Measurements from ENCODE around the gene SLC27A4. TPM values are rescaled to one million over a fixed set of nuclear protein-coding genes. Genes with fewer than 3 reads are reported as not detected.
A peak's percentile ranks its signal among the peaks of the same experiment; 100 is the strongest.

SLC27A4 gene
- total and polyA plus RNA-seq, 2 of the 13 experiments (the other 11 are each of a cell fraction or from before 2014, with no cell fraction given) = 10.6 to 18.8 TPM

DNA sequence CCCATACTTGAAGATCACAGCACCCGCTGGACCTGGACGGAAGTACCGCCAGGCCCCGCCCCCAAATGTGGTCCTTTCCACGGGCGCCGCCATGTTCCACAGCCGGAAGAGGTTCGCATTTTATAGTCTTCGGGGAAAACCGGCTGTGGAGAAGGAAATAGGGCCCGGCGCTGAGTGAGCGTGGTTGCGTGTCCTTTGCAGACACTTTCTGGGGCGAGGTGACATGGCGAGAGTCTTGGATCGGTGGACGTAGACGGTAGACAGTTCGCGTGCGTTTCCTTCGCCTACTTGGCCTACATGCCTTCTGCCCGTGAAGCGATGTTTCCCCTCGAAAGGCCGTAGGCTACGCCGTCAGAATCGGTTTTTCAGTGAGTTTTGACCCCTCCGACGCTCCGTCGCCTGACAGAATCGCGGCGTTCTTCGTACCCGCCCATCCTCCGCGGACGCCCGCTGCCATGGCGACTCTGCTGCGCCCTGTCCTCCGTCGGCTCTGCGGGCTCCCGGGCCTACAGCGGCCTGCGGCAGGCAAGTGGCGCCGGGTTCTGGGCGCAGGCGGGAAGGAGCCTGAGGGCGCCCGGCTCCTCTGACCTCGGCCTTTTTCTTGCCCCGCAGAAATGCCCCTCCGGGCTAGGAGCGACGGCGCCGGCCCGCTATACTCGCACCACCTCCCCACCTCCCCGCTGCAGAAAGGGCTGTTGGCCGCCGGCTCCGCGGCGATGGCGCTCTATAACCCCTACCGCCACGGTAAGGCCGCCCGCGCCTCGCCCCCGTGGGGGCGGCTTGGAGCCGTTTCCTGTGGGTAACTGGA lies 17.7 kb upstream of the SLC27A4 start, which contains the start of the genes COQ4 and TRUB2 (continued):
- TF ChIP-seq SRSF9 (IDR thresholded peaks at IDR 0.05; ENCODE audit: borderline replicate concordance, insufficient read depth, low read depth, low read length, poor library complexity, severe bottlenecking) (no peak), ZGPAT (CRISPR knock-in tag; IDR thresholded peaks at IDR 0.05) (peak; percentile 94), SOX6 (IDR thresholded peaks at IDR 0.05) (no peak), SOX6 (CRISPR knock-in tag; IDR thresholded peaks at IDR 0.05) (peak; percentile 52; the same call in 1 of the 2 replicates), SAP130 (CRISPR knock-in tag; IDR thresholded peaks at IDR 0.05; ENCODE audit: low read depth) (peak; percentile 94), FOXA3 (CRISPR knock-in tag; IDR thresholded peaks at IDR 0.05) (peak; percentile 1; the same call in 1 of the 2 replicates), ZXDC (CRISPR knock-in tag; IDR thresholded peaks at IDR 0.05) (peak; percentile 88; the same call in 1 of the 2 replicates), ZNF263 (CRISPR knock-in tag; IDR thresholded peaks at IDR 0.05) (no peak), ZNF337 (CRISPR knock-in tag; IDR thresholded peaks at IDR 0.05; ENCODE audit: borderline replicate concordance, low read depth) (no peak), E2F2 (CRISPR knock-in tag; IDR thresholded peaks at IDR 0.05; ENCODE audit: borderline replicate concordance) (no peak), BATF2 (CRISPR knock-in tag; IDR thresholded peaks at IDR 0.05) (0 out of 2 replicates have a peak, but pooled peaks have one; percentile 25), ZNF75D (CRISPR knock-in tag; IDR thresholded peaks at IDR 0.05; ENCODE audit: borderline replicate concordance) (no peak), SOX13 (IDR thresholded peaks at IDR 0.05) (0 out of 2 replicates have a peak, but pooled peaks have one; percentile 4), SOX13 (CRISPR knock-in tag; conservative IDR thresholded peaks at IDR 0.05 in 1 of 2, IDR thresholded peaks at IDR 0.05 in 1 of 2) (no peak), HDAC6 (IDR thresholded peaks at IDR 0.05; ENCODE audit: low read depth, low read length) (no peak), ZNF350 (CRISPR knock-in tag; IDR thresholded peaks at IDR 0.05; ENCODE audit: borderline replicate concordance, low read depth) (peak; percentile 87), HHEX (CRISPR knock-in tag; IDR thresholded peaks at IDR 0.05) (no peak)
- TF ChIP-seq, protein P1, sequence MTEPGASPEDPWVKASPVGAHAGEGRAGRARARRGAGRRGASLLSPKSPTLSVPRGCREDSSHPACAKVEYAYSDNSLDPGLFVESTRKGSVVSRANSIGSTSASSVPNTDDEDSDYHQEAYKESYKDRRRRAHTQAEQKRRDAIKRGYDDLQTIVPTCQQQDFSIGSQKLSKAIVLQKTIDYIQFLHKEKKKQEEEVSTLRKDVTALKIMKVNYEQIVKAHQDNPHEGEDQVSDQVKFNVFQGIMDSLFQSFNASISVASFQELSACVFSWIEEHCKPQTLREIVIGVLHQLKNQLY (CRISPR knock-in tag; IDR thresholded peaks at IDR 0.05) = no peak
- TF ChIP-seq, protein P2, sequence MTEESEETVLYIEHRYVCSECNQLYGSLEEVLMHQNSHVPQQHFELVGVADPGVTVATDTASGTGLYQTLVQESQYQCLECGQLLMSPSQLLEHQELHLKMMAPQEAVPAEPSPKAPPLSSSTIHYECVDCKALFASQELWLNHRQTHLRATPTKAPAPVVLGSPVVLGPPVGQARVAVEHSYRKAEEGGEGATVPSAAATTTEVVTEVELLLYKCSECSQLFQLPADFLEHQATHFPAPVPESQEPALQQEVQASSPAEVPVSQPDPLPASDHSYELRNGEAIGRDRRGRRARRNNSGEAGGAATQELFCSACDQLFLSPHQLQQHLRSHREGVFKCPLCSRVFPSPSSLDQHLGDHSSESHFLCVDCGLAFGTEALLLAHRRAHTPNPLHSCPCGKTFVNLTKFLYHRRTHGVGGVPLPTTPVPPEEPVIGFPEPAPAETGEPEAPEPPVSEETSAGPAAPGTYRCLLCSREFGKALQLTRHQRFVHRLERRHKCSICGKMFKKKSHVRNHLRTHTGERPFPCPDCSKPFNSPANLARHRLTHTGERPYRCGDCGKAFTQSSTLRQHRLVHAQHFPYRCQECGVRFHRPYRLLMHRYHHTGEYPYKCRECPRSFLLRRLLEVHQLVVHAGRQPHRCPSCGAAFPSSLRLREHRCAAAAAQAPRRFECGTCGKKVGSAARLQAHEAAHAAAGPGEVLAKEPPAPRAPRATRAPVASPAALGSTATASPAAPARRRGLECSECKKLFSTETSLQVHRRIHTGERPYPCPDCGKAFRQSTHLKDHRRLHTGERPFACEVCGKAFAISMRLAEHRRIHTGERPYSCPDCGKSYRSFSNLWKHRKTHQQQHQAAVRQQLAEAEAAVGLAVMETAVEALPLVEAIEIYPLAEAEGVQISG (CRISPR knock-in tag; IDR thresholded peaks at IDR 0.05) = peak; percentile 92
